Type B pancreatic cell (in vitro differentiated cells): ENCODE results near the gene PTPRT. TPM values are rescaled to one million over a fixed set of nuclear protein-coding genes. Genes with fewer than 3 reads are reported as not detected.

Experiments
- DNase-seq: peaks from one replicate; pipeline ENCODE4 v3.0.0; 2021; ENCODE audit warnings: mixed read lengths; ENCODE audit not compliant: unreplicated experiment; ENCODE audit errors: extremely low spot score
- H3K27ac Mint-ChIP-seq: 2 replicates; pipeline ENCODE4 v1.8.0; 2021; ENCODE audit warnings: mild to moderate bottlenecking, mixed read lengths
- H3K27me3 Mint-ChIP-seq: 2 replicates; pipeline ENCODE4 v1.8.0; 2021; ENCODE audit warnings: mixed read lengths
- H3K36me3 Mint-ChIP-seq: 2 replicates; pipeline ENCODE4 v1.8.0; 2021; ENCODE audit warnings: mixed read lengths
- H3K4me1 Mint-ChIP-seq: one replicate; pipeline ENCODE4 v1.8.0; 2021; ENCODE audit warnings: mixed read lengths; ENCODE audit not compliant: unreplicated experiment
- H3K4me3 Mint-ChIP-seq: 2 replicates; pipeline ENCODE4 v1.8.0; 2021; ENCODE audit warnings: mild to moderate bottlenecking, mixed read lengths
- H3K9me3 Mint-ChIP-seq: 2 replicates; pipeline ENCODE4 v1.8.0; 2021; ENCODE audit warnings: mixed read lengths
- CTCF ChIP-seq: fragments of 200-600 bp; sonication (generic); conservative IDR thresholded peaks from 2 replicates; pipeline ENCODE4 v1.5.0; 2021; ENCODE audit warnings: antibody characterized with exemption, mild to moderate bottlenecking
- total RNA-seq: library from RNA; stranded (reverse); gene quantifications from 2 replicates; pipeline ENCODE4 v1.2.1, GENCODE V29; 2021; ENCODE audit warnings: low replicate concordance

The PTPRT gene
- total RNA-seq, 1 donor from 2014 or later, result 7.0 TPM

- no peaks in the 10 kb centered on the region for H3K27me3 Mint-ChIP-seq
- DNase-seq, result no peak
Measured at GRCh38 chr20:42889517-42889916, 300.2 kb downstream of the PTPRT start.

GRCh38 chr20:42887281-42887680, 302.4 kb downstream of the PTPRT start:
- Mint-ChIP-seq H3K4me3 (no peak overlapping the region), H3K27me3 (no peaks in the 10 kb centered on the region), H3K4me1 (no peaks in the 10 kb centered on the region), H3K36me3 (no peaks in the 10 kb centered on the region), H3K27ac (no peak overlapping the region), H3K9me3 (no peaks in the 10 kb centered on the region)
- no peak for TF ChIP-seq CTCF
- DNase-seq, result no peak

More at GRCh38 chr20:42889517-42889916, 300.2 kb downstream of the PTPRT start:
- H3K27ac Mint-ChIP-seq, result no peak overlapping the region
- TF ChIP-seq CTCF, result no peak
- H3K9me3 Mint-ChIP-seq, result no peaks in the 10 kb centered on the region
- H3K4me3 Mint-ChIP-seq, result no peak overlapping the region
- no peaks in the 10 kb centered on the region for H3K4me1 Mint-ChIP-seq
- no peaks in the 10 kb centered on the region for H3K36me3 Mint-ChIP-seq

- no peaks in the 10 kb centered on the region for H3K9me3 Mint-ChIP-seq
- H3K36me3 Mint-ChIP-seq, result no peaks in the 10 kb centered on the region
- no peak for TF ChIP-seq CTCF
- no peaks in the 10 kb centered on the region for H3K4me1 Mint-ChIP-seq
- H3K4me3 Mint-ChIP-seq, result no peak overlapping the region
- no peaks in the 10 kb centered on the region for H3K27me3 Mint-ChIP-seq
- no peak overlapping the region for H3K27ac Mint-ChIP-seq
- DNase-seq, result no peak
Measured at GRCh38 chr20:42886801-42887200, 302.9 kb downstream of the PTPRT start.

- no peaks in the 10 kb centered on the region for H3K4me1 Mint-ChIP-seq
- no peaks in the 10 kb centered on the region for H3K36me3 Mint-ChIP-seq
- no peak overlapping the region for H3K4me3 Mint-ChIP-seq
- TF ChIP-seq CTCF, result no peak
- no peaks in the 10 kb centered on the region for H3K9me3 Mint-ChIP-seq
- H3K27me3 Mint-ChIP-seq, result no peaks in the 10 kb centered on the region
- no peak overlapping the region for H3K27ac Mint-ChIP-seq
- DNase-seq, result no peak
Measured at GRCh38 chr20:42886046-42886445, 303.7 kb downstream of the PTPRT start.

- Mint-ChIP-seq H3K4me3 (no peak overlapping the region), H3K9me3 (no peaks in the 10 kb centered on the region), H3K36me3 (no peaks in the 10 kb centered on the region), H3K4me1 (no peaks in the 10 kb centered on the region), H3K27ac (no peak overlapping the region), H3K27me3 (no peaks in the 10 kb centered on the region)
- no peak for TF ChIP-seq CTCF
- no peak for DNase-seq
Measured at GRCh38 chr20:42875581-42875980, 314.1 kb downstream of the PTPRT start.

- DNase-seq, result no peak
- Mint-ChIP-seq H3K4me1 (no peaks in the 10 kb centered on the region), H3K36me3 (no peaks in the 10 kb centered on the region), H3K27me3 (no peaks in the 10 kb centered on the region), H3K4me3 (no peak overlapping the region), H3K9me3 (no peaks in the 10 kb centered on the region), H3K27ac (no peak overlapping the region)
- no peak for TF ChIP-seq CTCF
Measured at GRCh38 chr20:42873259-42873658, 316.4 kb downstream of the PTPRT start.
